Cardiac septum (tissue), 1 donor: ENCODE results near the gene AKT3. TPM values are rescaled to one million over a fixed set of nuclear protein-coding genes. Genes with fewer than 3 reads are reported as not detected.
"Not testable (repeated sequence)": the region's sequence is repeated elsewhere in the genome, so short reads cannot be mapped to it uniquely, and the experiment has no call there.

Source experiments
- DNase-seq: peaks from one replicate; pipeline ENCODE4 v3.0.0-alpha.2; 2020; ENCODE audit warnings: low spot score
- intact Hi-C: fragments of 100-400 bp; cut with DNase I; formaldehyde crosslinking; loops from one replicate; pipeline ENCODE4 v1.14.0; 2022
- total RNA-seq: library from RNA; stranded (reverse); fragmentation: NEBNext Ultra II Directional; extraction: Animal tissue kit (Norgen Biotek cat#: 25700); gene quantifications from one replicate; pipeline ENCODE4 v1.2.1, GENCODE V29; 2021
- donor health status: DM: no; HTN: no; CAD: no.

Gene AKT3
- total RNA-seq, 1 donor from 2014 or later, result 24.4 TPM

- intact Hi-C loops, result no loop called here
- DNase-seq, result no peak
These were observed 203.2 kb downstream of the AKT3 start for GRCh38 chr1:243646841-243647240.

GRCh38 chr1:243645281-243645680 is 204.8 kb downstream of the AKT3 start:
- intact Hi-C loops, result no loop called here
- DNase-seq, result no peak

- intact Hi-C loops, result no loop called here
- DNase-seq, result no peak
These were observed 207.1 kb downstream of the AKT3 start for GRCh38 chr1:243642936-243643335.

GRCh38 chr1:243639027-243639658 is 210.9 kb downstream of the AKT3 start:
- intact Hi-C loops, result no loop called here
- no peak for DNase-seq

GRCh38 chr1:243638186-243638585 is 211.9 kb downstream of the AKT3 start:
- intact Hi-C loops, result no loop called here

GRCh38 chr1:243628476-243628907 is 221.6 kb downstream of the AKT3 start:
- intact Hi-C loops, result no loop called here
- DNase-seq, result no peak

More at GRCh38 chr1:243638186-243638585, 211.9 kb downstream of the AKT3 start:
- DNase-seq, result no peak

GRCh38 chr1:243623841-243624240 is 226.2 kb downstream of the AKT3 start:
- intact Hi-C loops, result no loop called here
- DNase-seq, result no peak

GRCh38 chr1:243621973-243622372 is 228.1 kb downstream of the AKT3 start:
- no peak for DNase-seq
- intact Hi-C loops, result no loop called here

GRCh38 chr1:243620096-243620495 is 229.9 kb downstream of the AKT3 start:
- intact Hi-C loops, result no loop called here
- DNase-seq, result no peak

- intact Hi-C loops, result no loop called here
- no peak for DNase-seq
These were observed 240.3 kb downstream of the AKT3 start for GRCh38 chr1:243609698-243610097.

GRCh38 chr1:243605604-243606003 is 244.4 kb downstream of the AKT3 start:
- intact Hi-C loops, result no loop called here
- no peak for DNase-seq

GRCh38 chr1:243601720-243602119 is 248.3 kb downstream of the AKT3 start:
- intact Hi-C loops, result no loop called here

GRCh38 chr1:243598433-243598832 is 251.6 kb downstream of the AKT3 start:
- intact Hi-C loops, result no loop called here
- DNase-seq, result no peak

More at GRCh38 chr1:243601720-243602119, 248.3 kb downstream of the AKT3 start:
- no peak for DNase-seq

GRCh38 chr1:243597383-243597782 is 252.7 kb downstream of the AKT3 start:
- no peak for DNase-seq
- intact Hi-C loops, result no loop called here

- no peak for DNase-seq
- intact Hi-C loops, result no loop called here
These were observed 253.5 kb downstream of the AKT3 start for GRCh38 chr1:243596431-243597062.

GRCh38 chr1:243595527-243596210 is 254.4 kb downstream of the AKT3 start:
- intact Hi-C loops, result no loop called here

GRCh38 chr1:243594455-243594854 is 255.6 kb downstream of the AKT3 start:
- no peak for DNase-seq
- intact Hi-C loops, result no loop called here

More at GRCh38 chr1:243595527-243596210, 254.4 kb downstream of the AKT3 start:
- no peak for DNase-seq

- DNase-seq, intact Hi-C loops: not testable (repeated sequence)
These were observed 260.8 kb downstream of the AKT3 start for GRCh38 chr1:243589286-243589685.

GRCh38 chr1:243587823-243588560 is 262.1 kb downstream of the AKT3 start:
- DNase-seq, result no peak
- intact Hi-C loops, result no loop called here

- intact Hi-C loops, result no loop called here
- DNase-seq, result no peak
These were observed 262.8 kb downstream of the AKT3 start for GRCh38 chr1:243587285-243587684.
